SK-N-MC (cell line): ENCODE results near the gene C10orf95.

Experiments
- EZH2 ChIP-seq: fragments of 200-600 bp; sonication (generic); IDR thresholded peaks from one replicate; pipeline ENCODE4 v1.6.1; 2017; ENCODE audit warnings: antibody characterized with exemption
- FOXP2 ChIP-seq: optimal IDR thresholded peaks from 2 replicates; pipeline ENCODE3; 2011; ENCODE audit warnings: mild to moderate bottlenecking, moderate library complexity; ENCODE audit not compliant: insufficient read depth; ENCODE audit errors: extremely low read length, control extremely low read depth

GRCh38 chr10:102400076-102400475 lies 51.3 kb downstream of the C10orf95 start:
- TF ChIP-seq EZH2 (no peak), FOXP2 (no peak)
